ENCODE data around the gene TBC1D4. TPM values are rescaled to one million over a fixed set of nuclear protein-coding genes. Genes with fewer than 3 reads are reported as not detected.

Gene TBC1D4
- total RNA-seq, 1 donor from 2014 or later: 4.8 TPM

DNA sequence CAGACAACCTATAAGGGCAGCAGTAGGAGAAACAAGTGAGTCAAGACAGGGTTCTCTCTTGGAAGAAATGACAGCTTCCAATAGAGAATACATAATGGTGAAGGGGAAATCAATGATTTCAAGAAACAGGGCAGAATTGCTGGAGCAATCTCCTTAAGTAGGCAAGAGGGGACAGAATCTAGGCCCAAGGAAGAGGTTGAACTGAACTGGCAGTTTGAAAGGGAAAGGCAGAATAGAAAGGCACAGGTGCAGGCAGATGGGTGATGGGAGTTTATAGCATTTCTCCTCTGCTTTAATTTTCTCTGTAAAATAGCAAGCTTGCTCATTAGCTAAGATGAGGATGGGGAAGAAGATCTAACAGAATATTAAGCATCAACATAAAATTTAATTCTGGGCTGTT, 110.8 kb downstream of the TBC1D4 start:
- no peak overlapping the region for H3K27ac Mint-ChIP-seq (ENCODE audit: unreplicated experiment)
- H3K9me3 Mint-ChIP-seq (ENCODE audit: unreplicated experiment): no peaks in the 10 kb centered on the region
- H3K4me3 Mint-ChIP-seq (ENCODE audit: unreplicated experiment): no peak overlapping the region
- H3K36me3 Mint-ChIP-seq (ENCODE audit: unreplicated experiment): no peaks in the 10 kb centered on the region
- peaks cover 4% of the 10 kb centered on the region for H3K4me1 Mint-ChIP-seq (ENCODE audit: low read depth, unreplicated experiment)
- DNase-seq: no peak
- no peaks in the 10 kb centered on the region for H3K27me3 Mint-ChIP-seq (ENCODE audit: unreplicated experiment)
- TF ChIP-seq, protein P1, sequence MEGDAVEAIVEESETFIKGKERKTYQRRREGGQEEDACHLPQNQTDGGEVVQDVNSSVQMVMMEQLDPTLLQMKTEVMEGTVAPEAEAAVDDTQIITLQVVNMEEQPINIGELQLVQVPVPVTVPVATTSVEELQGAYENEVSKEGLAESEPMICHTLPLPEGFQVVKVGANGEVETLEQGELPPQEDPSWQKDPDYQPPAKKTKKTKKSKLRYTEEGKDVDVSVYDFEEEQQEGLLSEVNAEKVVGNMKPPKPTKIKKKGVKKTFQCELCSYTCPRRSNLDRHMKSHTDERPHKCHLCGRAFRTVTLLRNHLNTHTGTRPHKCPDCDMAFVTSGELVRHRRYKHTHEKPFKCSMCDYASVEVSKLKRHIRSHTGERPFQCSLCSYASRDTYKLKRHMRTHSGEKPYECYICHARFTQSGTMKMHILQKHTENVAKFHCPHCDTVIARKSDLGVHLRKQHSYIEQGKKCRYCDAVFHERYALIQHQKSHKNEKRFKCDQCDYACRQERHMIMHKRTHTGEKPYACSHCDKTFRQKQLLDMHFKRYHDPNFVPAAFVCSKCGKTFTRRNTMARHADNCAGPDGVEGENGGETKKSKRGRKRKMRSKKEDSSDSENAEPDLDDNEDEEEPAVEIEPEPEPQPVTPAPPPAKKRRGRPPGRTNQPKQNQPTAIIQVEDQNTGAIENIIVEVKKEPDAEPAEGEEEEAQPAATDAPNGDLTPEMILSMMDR (IDR thresholded peaks at IDR 0.05; ENCODE audit: partially characterized antibody, unreplicated experiment): no peak

DNA sequence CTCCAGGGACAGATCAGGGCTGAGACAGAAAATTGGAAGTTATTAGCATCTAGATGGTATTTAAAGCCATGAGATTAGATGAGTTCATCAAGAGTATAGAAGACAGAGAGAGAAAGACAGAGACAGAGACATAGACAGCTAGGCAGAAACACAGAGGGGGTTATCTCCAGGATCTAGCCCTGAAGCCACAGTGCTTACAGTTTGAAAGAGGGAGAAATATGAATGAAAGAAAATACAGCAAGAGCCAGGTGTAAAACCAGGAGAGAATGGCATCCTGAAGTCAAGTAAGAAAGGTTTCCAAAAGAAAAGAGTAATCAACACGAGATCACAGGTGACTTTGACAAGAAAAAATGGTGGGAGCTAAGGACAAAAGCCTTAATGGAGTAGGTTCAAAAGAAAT, 111.2 kb downstream of the TBC1D4 start:
- H3K4me1 Mint-ChIP-seq (ENCODE audit: low read depth, unreplicated experiment): peaks cover 4% of the 10 kb centered on the region

DNA sequence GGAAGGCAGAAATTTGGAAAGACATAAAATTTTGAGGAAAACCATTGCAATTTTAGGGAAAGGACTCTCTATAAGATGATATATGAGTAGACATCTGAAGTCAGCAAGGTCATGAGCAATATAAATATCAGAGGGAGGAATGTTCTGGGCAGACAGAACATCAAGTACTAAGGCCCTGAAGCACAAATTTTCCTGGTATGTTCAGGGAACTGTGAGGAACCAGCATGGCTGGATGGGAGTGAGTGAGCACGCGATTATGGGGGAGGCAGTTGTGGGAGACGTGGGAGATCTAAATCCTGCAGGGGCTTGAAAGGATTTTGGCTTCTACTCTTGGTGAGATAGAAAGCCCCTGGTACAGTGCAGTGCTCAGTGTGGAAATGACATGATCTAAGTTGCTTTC, 112.0 kb downstream of the TBC1D4 start:
- Mint-ChIP-seq H3K9me3 (ENCODE audit: unreplicated experiment) (no peaks in the 10 kb centered on the region), H3K27ac (ENCODE audit: unreplicated experiment) (no peak overlapping the region)

More for the DNA sequence above, 111.2 kb downstream of the TBC1D4 start:
- Mint-ChIP-seq H3K36me3 (ENCODE audit: unreplicated experiment) (no peaks in the 10 kb centered on the region), H3K27me3 (ENCODE audit: unreplicated experiment) (no peaks in the 10 kb centered on the region), H3K9me3 (ENCODE audit: unreplicated experiment) (no peaks in the 10 kb centered on the region), H3K4me3 (ENCODE audit: unreplicated experiment) (no peak overlapping the region), H3K27ac (ENCODE audit: unreplicated experiment) (no peak overlapping the region)
- DNase-seq: no peak
- TF ChIP-seq, protein P1 (IDR thresholded peaks at IDR 0.05; ENCODE audit: partially characterized antibody, unreplicated experiment): no peak

DNA sequence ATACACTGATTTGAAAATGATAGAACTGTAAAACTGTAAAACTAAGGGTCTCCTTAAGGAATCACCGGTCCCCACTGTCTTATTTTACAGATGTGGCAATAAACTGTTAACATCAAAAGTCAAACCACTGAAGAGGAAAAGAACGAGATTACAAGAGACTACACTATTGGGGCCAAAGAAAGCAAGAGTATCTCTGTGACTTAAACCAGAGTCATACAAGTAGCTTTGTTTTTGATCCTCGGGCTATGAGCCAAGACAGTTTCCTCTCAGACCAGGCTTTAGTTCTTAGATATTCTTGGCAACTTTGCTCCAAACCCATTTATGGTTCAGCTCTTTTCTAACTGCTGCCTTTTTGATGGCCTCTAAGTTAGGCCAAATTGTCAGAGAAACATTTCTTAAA, 113.8 kb downstream of the TBC1D4 start:
- no peaks in the 10 kb centered on the region for H3K9me3 Mint-ChIP-seq (ENCODE audit: unreplicated experiment)
- TF ChIP-seq, protein P1 (IDR thresholded peaks at IDR 0.05; ENCODE audit: partially characterized antibody, unreplicated experiment): no peak
- no peak for DNase-seq
- no peaks in the 10 kb centered on the region for H3K36me3 Mint-ChIP-seq (ENCODE audit: unreplicated experiment)
- H3K4me3 Mint-ChIP-seq (ENCODE audit: unreplicated experiment): no peak overlapping the region
- no peak overlapping the region for H3K27ac Mint-ChIP-seq (ENCODE audit: unreplicated experiment)
- H3K4me1 Mint-ChIP-seq (ENCODE audit: low read depth, unreplicated experiment): no peaks in the 10 kb centered on the region
- H3K27me3 Mint-ChIP-seq (ENCODE audit: unreplicated experiment): no peaks in the 10 kb centered on the region

More for the DNA sequence above, 112.0 kb downstream of the TBC1D4 start:
- no peak for DNase-seq
- Mint-ChIP-seq H3K4me1 (ENCODE audit: low read depth, unreplicated experiment) (peaks cover 2% of the 10 kb centered on the region), H3K27me3 (ENCODE audit: unreplicated experiment) (no peaks in the 10 kb centered on the region), H3K36me3 (ENCODE audit: unreplicated experiment) (no peaks in the 10 kb centered on the region), H3K4me3 (ENCODE audit: unreplicated experiment) (no peak overlapping the region)
- TF ChIP-seq, protein P1 (IDR thresholded peaks at IDR 0.05; ENCODE audit: partially characterized antibody, unreplicated experiment): no peak

DNA sequence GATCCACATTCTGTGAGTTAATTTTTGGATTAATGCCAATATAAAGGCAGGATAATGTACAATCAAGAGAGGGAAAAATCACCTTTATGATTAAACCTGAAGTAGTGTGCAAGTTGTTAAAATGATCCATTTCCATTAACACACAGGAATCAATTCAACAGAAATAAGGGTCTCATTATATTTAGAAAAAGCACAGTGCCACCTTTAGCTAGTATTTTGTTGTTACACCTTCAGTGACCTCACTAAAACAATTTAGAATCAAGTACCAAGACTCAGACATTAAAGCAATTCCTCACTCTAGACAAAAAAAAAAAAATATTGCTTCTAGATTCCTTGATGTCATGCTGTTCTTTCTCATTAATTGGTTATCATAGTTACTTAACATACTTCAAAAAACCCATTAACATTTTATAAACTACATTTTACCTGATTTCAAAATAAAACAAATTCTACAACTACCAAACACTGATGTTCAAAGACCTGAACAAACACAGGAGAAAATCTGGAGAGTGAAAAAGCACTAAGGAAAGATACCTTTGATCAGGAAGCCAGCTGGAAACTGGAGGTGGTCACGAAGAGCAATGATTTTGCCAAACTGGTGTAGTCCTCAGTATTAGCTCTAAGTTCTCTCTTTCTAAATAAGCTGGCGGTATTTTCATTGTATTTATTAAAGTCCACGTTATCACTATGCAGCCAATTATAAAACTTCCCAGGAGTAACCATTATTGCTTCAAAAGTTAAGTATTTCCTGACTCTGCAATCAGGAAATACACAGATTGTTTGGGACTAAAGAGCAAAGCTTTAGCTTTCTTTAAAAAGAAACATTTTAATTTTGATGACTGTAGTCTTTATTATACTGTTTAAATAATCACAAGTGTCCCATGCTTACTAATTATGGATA, 115.3 kb downstream of the TBC1D4 start:
- no peak for DNase-seq

More for the DNA sequence above, 115.3 kb downstream of the TBC1D4 start:
- no peak overlapping the region for H3K27ac Mint-ChIP-seq (ENCODE audit: unreplicated experiment)
- H3K9me3 Mint-ChIP-seq (ENCODE audit: unreplicated experiment): no peaks in the 10 kb centered on the region
- H3K4me3 Mint-ChIP-seq (ENCODE audit: unreplicated experiment): no peak overlapping the region
- H3K36me3 Mint-ChIP-seq (ENCODE audit: unreplicated experiment): no peaks in the 10 kb centered on the region
- H3K4me1 Mint-ChIP-seq (ENCODE audit: low read depth, unreplicated experiment): no peaks in the 10 kb centered on the region
- no peaks in the 10 kb centered on the region for H3K27me3 Mint-ChIP-seq (ENCODE audit: unreplicated experiment)
- TF ChIP-seq, protein P1 (IDR thresholded peaks at IDR 0.05; ENCODE audit: partially characterized antibody, unreplicated experiment): no peak

Data from glutamatergic neuron (in vitro differentiated cells).